Ovary (tissue), 3 donors: ENCODE data around the gene SRSF3.

ENCODE experiments used
- CTCF ChIP-seq, 3 donors: fragments of 450-650 bp in 2 of 3; fragments of 200-600 bp in 1 of 3; IDR thresholded peaks; one replicate each; pipeline versions ENCODE4 v1.5.1 to v1.8.0; 2016 to 2022; ENCODE audit warnings: antibody characterized with exemption in 3 of 3, mild to moderate bottlenecking in 1 of 3
- EP300 ChIP-seq: sonication (generic); formaldehyde crosslinking; IDR thresholded peaks from one replicate; pipeline ENCODE4 v1.6.1; 2017; ENCODE audit warnings: antibody characterized with exemption
- POLR2A ChIP-seq: fragments of 450-650 bp; IDR thresholded peaks from one replicate; pipeline ENCODE4 v1.6.1; 2017; ENCODE audit warnings: antibody characterized with exemption, mild to moderate bottlenecking, moderate library complexity
- donor health status: DM: no; HTN: no; CAD: no.

GRCh38 chr6:36651659-36652379 lies 57.7 kb downstream of the SRSF3 start:
- TF ChIP-seq CTCF (IDR thresholded peaks at IDR 0.05): no peak
- TF ChIP-seq POLR2A: no peak
- TF ChIP-seq EP300: no peak
